Liver (tissue), 9 donors: ENCODE measurements around the gene LMLN. TPM values are rescaled to one million over a fixed set of nuclear protein-coding genes. Genes with fewer than 3 reads are reported as not detected.

Source experiments
- DNase-seq: peaks from one replicate; pipeline ENCODE4 v3.0.0-alpha.2; 2017; ENCODE audit warnings: low spot score
- H3K27ac ChIP-seq, 2 donors: one replicate each; pipeline ENCODE4 v1.7.0; 2013; ENCODE audit warnings: inconsistent platforms in 2 of 2, low read length in 2 of 2, control low read depth in 1 of 2, low read depth in 1 of 2, mild to moderate bottlenecking in 1 of 2
- H3K27me3 ChIP-seq, 4 donors: one replicate each; pipeline versions ENCODE4 v1.6.1 to v1.7.0; 2013; ENCODE audit warnings: low read length in 3 of 4, inconsistent platforms in 1 of 4, mild to moderate bottlenecking in 1 of 4, moderate library complexity in 1 of 4; ENCODE audit not compliant: control insufficient read depth in 4 of 4, insufficient read depth in 4 of 4
- H3K36me3 ChIP-seq, 4 donors: one replicate each; pipeline versions ENCODE4 v1.6.1 to v1.7.0; 2013; ENCODE audit warnings: low read length in 3 of 4, mild to moderate bottlenecking in 3 of 4, low read depth in 1 of 4, moderate library complexity in 1 of 4; ENCODE audit not compliant: control insufficient read depth in 4 of 4, insufficient read depth in 3 of 4
- H3K4me1 ChIP-seq, 4 donors: one replicate each; pipeline versions ENCODE4 v1.6.1 to v1.7.0; 2013; ENCODE audit warnings: low read length in 3 of 4, mild to moderate bottlenecking in 3 of 4, moderate library complexity in 1 of 4; ENCODE audit not compliant: control insufficient read depth in 4 of 4, insufficient read depth in 4 of 4
- H3K4me3 ChIP-seq, 3 donors: one replicate each; pipeline versions ENCODE4 v1.6.1 to v1.7.0; 2013; ENCODE audit warnings: low read length in 3 of 3, control low read depth in 1 of 3, low read depth in 1 of 3, mild to moderate bottlenecking in 1 of 3
- H3K9ac ChIP-seq, 2 donors: one replicate each; pipeline ENCODE4 v1.7.0; 2013; ENCODE audit warnings: low read length in 2 of 2, mild to moderate bottlenecking in 2 of 2, moderate library complexity in 2 of 2, control low read depth in 1 of 2, low read depth in 1 of 2
- H3K9me3 ChIP-seq, 4 donors: one replicate each; pipeline versions ENCODE4 v1.6.1 to v1.7.0; 2013; ENCODE audit warnings: low read length in 3 of 4; ENCODE audit not compliant: control insufficient read depth in 4 of 4
- CTCF ChIP-seq: fragments of 150-350 bp; IDR thresholded peaks from 2 replicates; pipeline ENCODE4 v1.5.1; 2017; ENCODE audit warnings: improper control_type of control experiment, low read depth, low read length; ENCODE audit not compliant: missing input control
- EGR1 ChIP-seq, 2 donors: IDR thresholded peaks; 2 replicates each; pipeline ENCODE4 v1.6.1; 2016 to 2018; ENCODE audit warnings: antibody characterized with exemption in 2 of 2, low read depth in 2 of 2
- FOXA1 ChIP-seq: IDR thresholded peaks from 2 replicates; pipeline ENCODE4 v1.6.1; 2016; ENCODE audit warnings: antibody characterized with exemption
- GABPA ChIP-seq, 2 donors: IDR thresholded peaks in 1 of 2; conservative IDR thresholded peaks in 1 of 2; 2 replicates each; pipeline ENCODE4 v1.6.1; 2016; ENCODE audit warnings: antibody characterized with exemption in 2 of 2, mild to moderate bottlenecking in 1 of 2, moderate library complexity in 1 of 2
- HNF4A ChIP-seq, 2 donors: conservative IDR thresholded peaks; 2 replicates each; pipeline ENCODE4 v1.6.1; 2016; ENCODE audit warnings: antibody characterized with exemption in 2 of 2, mild to moderate bottlenecking in 2 of 2
- JUND ChIP-seq, 2 donors: IDR thresholded peaks; 2 replicates each; pipeline ENCODE4 v1.6.1; 2016; ENCODE audit warnings: antibody characterized with exemption in 2 of 2
- MAX ChIP-seq: IDR thresholded peaks from 2 replicates; pipeline ENCODE4 v1.6.1; 2016; ENCODE audit warnings: antibody characterized with exemption
- NR2F2 ChIP-seq: IDR thresholded peaks from 2 replicates; pipeline ENCODE4 v1.6.1; 2016; ENCODE audit warnings: antibody characterized with exemption
- RAD21 ChIP-seq, 2 donors: IDR thresholded peaks; 2 replicates each; pipeline ENCODE4 v1.6.1; 2016; ENCODE audit warnings: antibody characterized with exemption in 2 of 2, mild to moderate bottlenecking in 2 of 2
- RXRA ChIP-seq, 2 donors: IDR thresholded peaks; 2 replicates each; pipeline ENCODE4 v1.6.1; 2017 to 2018; ENCODE audit warnings: antibody characterized with exemption in 2 of 2, mild to moderate bottlenecking in 1 of 2
- TAF1 ChIP-seq: conservative IDR thresholded peaks from 2 replicates; pipeline ENCODE4 v1.6.1; 2016; ENCODE audit warnings: antibody characterized with exemption, mild to moderate bottlenecking
- YY1 ChIP-seq: IDR thresholded peaks from 2 replicates; pipeline ENCODE4 v1.6.1; 2016; ENCODE audit warnings: antibody characterized with exemption, mild to moderate bottlenecking
- WGBS: extraction: QIAGEN DNeasy Blood & Tissue Kit; methylation state at CpG from one replicate; pipeline ENCODE4 v1.1.7; 2013; 5-methylcytosine and 5-hydroxymethylcytosine counted together
- polyA plus RNA-seq, 2 donors: library from polyadenylated mRNA; stranded (reverse) in 1 of 2; unstranded in 1 of 2; fragments of 200-250 nt in 1 of 2; fragments of >200 nt in 1 of 2; fragmentation: Nextera tagmentation in 1 of 2; extraction: Ambion mirVana in 1 of 2; gene quantifications; one replicate each; pipeline versions ENCODE4 v1.2.1 to v1.2.3, GENCODE V29; 2013 to 2015
- total RNA-seq, 2 donors: library from RNA; depleted of rRNA; stranded (reverse); fragments of >200 nt; gene quantifications; one replicate each; pipeline ENCODE4 v1.2.3, GENCODE V29; 2014
- TF ChIP-seq, protein P1 (sequence below): IDR thresholded peaks from 2 replicates; pipeline ENCODE4 v1.6.1; 2016; ENCODE audit warnings: antibody characterized with exemption
- TF ChIP-seq, protein P2 (sequence below): IDR thresholded peaks from 2 replicates; pipeline ENCODE4 v1.6.1; 2016; ENCODE audit warnings: antibody characterized with exemption, mild to moderate bottlenecking
- TF ChIP-seq, protein P3 (sequence below): IDR thresholded peaks from 2 replicates; pipeline ENCODE4 v1.6.1; 2016; ENCODE audit warnings: antibody characterized with exemption
- donor health status: healthy.
- donor health status: healthy.
- donor health status: healthy.
- donor health status: healthy.
- donor health status: healthy.

Gene LMLN
- total and polyA plus RNA-seq, 4 donors = 0.90 to 3.2 (median 1.8) TPM

- Histone ChIP-seq H3K36me3 (no peaks in the 10 kb centered on the region), H3K27me3 (no peaks in the 10 kb centered on the region), H3K27ac (no peak overlapping the region), H3K4me3 (no peak overlapping the region), H3K4me1 (no peaks in the 10 kb centered on the region), H3K9ac (no peak overlapping the region), H3K9me3 (no peaks in the 10 kb centered on the region)
- no peak for DNase-seq
- WGBS = 92% methylated on average over 4 of the region's 4 CpGs
- TF ChIP-seq JUND (IDR thresholded peaks at IDR 0.05) = no peak
- no peak for TF ChIP-seq RAD21 (IDR thresholded peaks at IDR 0.05)
- TF ChIP-seq HNF4A (conservative IDR thresholded peaks at IDR 0.05) = no peak
- no peak for TF ChIP-seq CTCF
- TF ChIP-seq EGR1 (IDR thresholded peaks at IDR 0.05; ENCODE audit: low read depth in 2 of 2) = no peak
- TF ChIP-seq GABPA (IDR thresholded peaks at IDR 0.05 in 1 of 2, conservative IDR thresholded peaks at IDR 0.05 in 1 of 2) = no peak
- TF ChIP-seq, protein P1, sequence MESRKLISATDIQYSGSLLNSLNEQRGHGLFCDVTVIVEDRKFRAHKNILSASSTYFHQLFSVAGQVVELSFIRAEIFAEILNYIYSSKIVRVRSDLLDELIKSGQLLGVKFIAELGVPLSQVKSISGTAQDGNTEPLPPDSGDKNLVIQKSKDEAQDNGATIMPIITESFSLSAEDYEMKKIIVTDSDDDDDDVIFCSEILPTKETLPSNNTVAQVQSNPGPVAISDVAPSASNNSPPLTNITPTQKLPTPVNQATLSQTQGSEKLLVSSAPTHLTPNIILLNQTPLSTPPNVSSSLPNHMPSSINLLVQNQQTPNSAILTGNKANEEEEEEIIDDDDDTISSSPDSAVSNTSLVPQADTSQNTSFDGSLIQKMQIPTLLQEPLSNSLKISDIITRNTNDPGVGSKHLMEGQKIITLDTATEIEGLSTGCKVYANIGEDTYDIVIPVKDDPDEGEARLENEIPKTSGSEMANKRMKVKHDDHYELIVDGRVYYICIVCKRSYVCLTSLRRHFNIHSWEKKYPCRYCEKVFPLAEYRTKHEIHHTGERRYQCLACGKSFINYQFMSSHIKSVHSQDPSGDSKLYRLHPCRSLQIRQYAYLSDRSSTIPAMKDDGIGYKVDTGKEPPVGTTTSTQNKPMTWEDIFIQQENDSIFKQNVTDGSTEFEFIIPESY = no peak
- no peak for TF ChIP-seq RXRA (IDR thresholded peaks at IDR 0.05)
- TF ChIP-seq YY1 = no peak
- TF ChIP-seq, protein P2, sequence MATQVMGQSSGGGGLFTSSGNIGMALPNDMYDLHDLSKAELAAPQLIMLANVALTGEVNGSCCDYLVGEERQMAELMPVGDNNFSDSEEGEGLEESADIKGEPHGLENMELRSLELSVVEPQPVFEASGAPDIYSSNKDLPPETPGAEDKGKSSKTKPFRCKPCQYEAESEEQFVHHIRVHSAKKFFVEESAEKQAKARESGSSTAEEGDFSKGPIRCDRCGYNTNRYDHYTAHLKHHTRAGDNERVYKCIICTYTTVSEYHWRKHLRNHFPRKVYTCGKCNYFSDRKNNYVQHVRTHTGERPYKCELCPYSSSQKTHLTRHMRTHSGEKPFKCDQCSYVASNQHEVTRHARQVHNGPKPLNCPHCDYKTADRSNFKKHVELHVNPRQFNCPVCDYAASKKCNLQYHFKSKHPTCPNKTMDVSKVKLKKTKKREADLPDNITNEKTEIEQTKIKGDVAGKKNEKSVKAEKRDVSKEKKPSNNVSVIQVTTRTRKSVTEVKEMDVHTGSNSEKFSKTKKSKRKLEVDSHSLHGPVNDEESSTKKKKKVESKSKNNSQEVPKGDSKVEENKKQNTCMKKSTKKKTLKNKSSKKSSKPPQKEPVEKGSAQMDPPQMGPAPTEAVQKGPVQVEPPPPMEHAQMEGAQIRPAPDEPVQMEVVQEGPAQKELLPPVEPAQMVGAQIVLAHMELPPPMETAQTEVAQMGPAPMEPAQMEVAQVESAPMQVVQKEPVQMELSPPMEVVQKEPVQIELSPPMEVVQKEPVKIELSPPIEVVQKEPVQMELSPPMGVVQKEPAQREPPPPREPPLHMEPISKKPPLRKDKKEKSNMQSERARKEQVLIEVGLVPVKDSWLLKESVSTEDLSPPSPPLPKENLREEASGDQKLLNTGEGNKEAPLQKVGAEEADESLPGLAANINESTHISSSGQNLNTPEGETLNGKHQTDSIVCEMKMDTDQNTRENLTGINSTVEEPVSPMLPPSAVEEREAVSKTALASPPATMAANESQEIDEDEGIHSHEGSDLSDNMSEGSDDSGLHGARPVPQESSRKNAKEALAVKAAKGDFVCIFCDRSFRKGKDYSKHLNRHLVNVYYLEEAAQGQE = no peak
- TF ChIP-seq MAX = no peak
- TF ChIP-seq TAF1 = no peak
- TF ChIP-seq, protein P3, sequence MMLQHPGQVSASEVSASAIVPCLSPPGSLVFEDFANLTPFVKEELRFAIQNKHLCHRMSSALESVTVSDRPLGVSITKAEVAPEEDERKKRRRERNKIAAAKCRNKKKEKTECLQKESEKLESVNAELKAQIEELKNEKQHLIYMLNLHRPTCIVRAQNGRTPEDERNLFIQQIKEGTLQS = no peak
Measured at GRCh38 chr3:198018416-198018815, 58.4 kb downstream of the LMLN start.

DNA sequence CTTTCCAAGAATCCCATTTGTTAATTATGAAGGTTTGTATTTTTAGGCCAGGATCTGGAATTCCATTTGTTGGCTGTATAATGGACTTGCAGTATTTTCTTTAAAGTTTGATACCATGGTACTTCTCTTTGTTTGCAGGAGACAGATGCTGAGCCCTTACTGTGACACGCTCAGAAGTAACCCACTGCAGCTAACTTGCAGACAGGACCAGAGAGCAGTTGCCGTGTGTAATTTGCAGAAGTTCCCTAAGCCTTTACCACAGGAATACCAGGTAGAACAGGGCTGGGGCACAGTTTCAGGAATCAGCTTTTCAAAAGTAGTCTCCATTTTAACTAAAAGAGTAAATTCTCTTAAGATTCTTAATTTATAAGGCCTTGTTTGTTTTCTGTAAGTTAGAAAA lies 59.1 kb downstream of the LMLN start:
- no peaks in the 10 kb centered on the region for H3K9me3 ChIP-seq
- no peak overlapping the region for H3K27ac ChIP-seq
- no peak overlapping the region for H3K9ac ChIP-seq
- no peaks in the 10 kb centered on the region for H3K27me3 ChIP-seq
- TF ChIP-seq, protein P1 = no peak
- no peak for TF ChIP-seq TAF1
- no peak for TF ChIP-seq FOXA1
- TF ChIP-seq NR2F2 = no peak
- no peak for TF ChIP-seq YY1
- TF ChIP-seq CTCF = no peak
- no peak overlapping the region for H3K4me3 ChIP-seq
- no peaks in the 10 kb centered on the region for H3K4me1 ChIP-seq
- H3K36me3 ChIP-seq = no peaks in the 10 kb centered on the region
- WGBS = 95% methylated on average over 2 of the region's 2 CpGs
- DNase-seq = no peak
